ENCODE results near the gene MAPRE3.

DNA sequence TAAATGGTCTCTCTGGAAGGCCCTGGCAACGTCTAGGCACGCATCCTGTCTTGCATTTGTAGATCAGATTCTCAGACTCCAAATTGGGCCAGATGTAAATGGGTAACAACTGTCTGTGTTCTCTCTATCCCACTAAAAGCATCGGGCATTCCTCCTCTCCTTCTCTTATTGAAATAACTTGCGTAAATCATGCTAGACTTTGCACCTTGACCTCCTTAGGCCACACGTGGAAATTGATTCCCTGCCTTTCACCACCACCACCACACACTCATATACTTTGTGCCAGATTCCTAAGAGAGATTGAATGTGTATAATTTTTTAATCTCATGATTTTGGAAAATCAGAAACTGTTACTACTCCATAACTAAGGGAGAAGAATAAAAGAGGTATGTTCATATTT, 21.3 kb downstream of the MAPRE3 start:
- TF ChIP-seq, protein P1, sequence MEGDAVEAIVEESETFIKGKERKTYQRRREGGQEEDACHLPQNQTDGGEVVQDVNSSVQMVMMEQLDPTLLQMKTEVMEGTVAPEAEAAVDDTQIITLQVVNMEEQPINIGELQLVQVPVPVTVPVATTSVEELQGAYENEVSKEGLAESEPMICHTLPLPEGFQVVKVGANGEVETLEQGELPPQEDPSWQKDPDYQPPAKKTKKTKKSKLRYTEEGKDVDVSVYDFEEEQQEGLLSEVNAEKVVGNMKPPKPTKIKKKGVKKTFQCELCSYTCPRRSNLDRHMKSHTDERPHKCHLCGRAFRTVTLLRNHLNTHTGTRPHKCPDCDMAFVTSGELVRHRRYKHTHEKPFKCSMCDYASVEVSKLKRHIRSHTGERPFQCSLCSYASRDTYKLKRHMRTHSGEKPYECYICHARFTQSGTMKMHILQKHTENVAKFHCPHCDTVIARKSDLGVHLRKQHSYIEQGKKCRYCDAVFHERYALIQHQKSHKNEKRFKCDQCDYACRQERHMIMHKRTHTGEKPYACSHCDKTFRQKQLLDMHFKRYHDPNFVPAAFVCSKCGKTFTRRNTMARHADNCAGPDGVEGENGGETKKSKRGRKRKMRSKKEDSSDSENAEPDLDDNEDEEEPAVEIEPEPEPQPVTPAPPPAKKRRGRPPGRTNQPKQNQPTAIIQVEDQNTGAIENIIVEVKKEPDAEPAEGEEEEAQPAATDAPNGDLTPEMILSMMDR (IDR thresholded peaks at IDR 0.05) = no peak
- no peak for TF ChIP-seq POLR2AphosphoS5 (IDR thresholded peaks at IDR 0.05)
- TF ChIP-seq POLR2A (IDR thresholded peaks at IDR 0.05) = no peak
- TF ChIP-seq EP300 (IDR thresholded peaks at IDR 0.05) = no peak
